Measurements from ENCODE around the gene KCTD2.

The KCTD2 gene

DNA sequence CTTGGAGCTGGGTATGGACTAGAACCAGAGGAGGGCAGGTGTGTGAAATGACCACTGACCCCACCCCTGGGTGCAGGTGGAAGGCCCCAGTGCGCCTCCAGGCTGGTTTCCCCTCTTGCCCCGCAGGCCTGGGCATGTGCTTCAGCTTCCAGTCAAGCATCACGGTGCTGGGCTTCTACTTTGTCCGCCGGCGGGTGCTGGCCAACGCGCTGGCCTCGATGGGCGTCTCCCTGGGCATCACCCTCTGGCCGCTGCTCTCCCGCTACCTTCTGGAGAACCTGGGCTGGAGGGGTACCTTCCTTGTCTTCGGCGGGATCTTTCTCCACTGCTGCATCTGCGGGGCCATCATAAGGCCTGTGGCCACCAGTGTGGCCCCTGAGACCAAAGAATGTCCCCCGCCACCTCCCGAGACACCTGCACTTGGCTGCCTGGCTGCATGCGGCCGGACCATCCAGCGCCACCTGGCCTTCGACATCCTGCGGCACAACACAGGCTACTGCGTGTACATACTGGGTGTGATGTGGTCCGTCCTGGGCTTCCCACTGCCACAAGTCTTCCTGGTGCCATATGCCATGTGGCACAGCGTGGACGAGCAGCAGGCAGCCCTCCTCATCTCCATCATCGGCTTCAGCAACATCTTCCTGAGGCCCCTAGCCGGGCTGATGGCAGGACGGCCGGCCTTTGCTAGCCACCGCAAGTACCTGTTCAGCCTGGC, 53.0 kb downstream of the KCTD2 start:
- DNase-seq: no peak

DNA sequence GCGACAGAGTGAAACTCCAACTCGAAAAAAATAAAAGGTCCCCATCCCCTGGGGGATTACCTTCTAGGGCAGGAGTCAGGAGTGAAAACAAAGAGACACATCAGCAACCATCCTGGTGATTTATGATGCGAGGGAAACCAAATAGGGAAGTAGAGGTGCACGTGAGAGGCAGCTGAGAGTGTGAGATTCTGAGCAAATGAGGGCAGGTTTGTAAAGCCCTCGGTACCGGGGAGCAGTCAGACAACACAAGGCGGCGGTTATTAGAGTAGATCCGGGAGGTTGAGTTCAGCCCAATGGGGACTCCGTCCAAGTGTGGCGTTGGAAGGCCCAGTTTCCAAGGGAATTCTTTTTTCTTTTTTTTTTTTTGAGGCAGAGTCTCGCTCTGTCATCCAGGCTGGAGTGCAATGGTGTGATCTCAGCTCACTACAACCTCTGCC, 55.4 kb downstream of the KCTD2 start:
- no peak for DNase-seq

DNA sequence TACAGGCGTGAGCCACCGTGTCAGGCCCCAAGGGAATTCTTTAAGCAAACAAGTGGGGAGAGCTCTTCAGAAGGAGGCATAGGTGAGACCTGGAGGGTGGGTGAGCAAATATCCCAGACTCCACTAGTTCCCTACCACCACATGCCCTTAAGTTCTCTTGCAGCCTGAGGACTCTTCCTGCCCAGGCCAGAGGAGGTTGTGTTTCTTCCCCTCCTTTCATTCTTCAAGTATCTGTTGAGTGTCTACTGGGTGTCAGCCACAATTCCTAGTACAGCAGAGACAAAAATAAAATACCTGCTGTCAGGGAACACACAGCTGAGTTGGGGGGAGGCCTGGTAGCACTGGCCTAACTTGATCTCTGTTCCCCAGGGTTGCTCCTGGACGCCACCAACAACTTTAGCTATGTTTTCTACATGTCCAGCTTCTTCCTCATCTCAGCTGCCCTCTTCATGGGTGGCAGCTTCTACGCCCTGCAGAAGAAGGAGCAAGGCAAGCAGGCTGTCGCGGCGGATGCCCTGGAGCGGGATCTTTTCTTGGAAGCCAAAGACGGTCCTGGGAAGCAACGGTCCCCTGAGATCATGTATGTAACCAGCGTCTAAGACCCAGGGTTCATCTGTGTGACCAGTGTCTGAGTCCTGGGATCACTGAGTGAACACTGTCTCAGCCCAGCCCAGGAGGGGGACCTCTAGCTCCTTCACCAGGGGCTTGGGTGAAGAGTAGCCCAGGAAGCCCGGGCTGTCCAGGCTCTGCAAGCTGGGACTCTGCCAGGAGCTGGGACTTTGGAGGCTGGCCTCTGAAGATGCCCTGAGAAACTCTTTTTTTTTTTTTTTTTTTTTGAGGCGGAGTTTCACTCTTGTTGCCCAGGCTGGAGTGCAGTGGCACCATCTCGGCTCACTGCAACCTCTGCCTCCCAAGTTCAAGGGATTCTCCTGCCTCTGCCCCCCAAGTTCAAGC, 56.9 kb downstream of the KCTD2 start:
- no peak for DNase-seq

DNA sequence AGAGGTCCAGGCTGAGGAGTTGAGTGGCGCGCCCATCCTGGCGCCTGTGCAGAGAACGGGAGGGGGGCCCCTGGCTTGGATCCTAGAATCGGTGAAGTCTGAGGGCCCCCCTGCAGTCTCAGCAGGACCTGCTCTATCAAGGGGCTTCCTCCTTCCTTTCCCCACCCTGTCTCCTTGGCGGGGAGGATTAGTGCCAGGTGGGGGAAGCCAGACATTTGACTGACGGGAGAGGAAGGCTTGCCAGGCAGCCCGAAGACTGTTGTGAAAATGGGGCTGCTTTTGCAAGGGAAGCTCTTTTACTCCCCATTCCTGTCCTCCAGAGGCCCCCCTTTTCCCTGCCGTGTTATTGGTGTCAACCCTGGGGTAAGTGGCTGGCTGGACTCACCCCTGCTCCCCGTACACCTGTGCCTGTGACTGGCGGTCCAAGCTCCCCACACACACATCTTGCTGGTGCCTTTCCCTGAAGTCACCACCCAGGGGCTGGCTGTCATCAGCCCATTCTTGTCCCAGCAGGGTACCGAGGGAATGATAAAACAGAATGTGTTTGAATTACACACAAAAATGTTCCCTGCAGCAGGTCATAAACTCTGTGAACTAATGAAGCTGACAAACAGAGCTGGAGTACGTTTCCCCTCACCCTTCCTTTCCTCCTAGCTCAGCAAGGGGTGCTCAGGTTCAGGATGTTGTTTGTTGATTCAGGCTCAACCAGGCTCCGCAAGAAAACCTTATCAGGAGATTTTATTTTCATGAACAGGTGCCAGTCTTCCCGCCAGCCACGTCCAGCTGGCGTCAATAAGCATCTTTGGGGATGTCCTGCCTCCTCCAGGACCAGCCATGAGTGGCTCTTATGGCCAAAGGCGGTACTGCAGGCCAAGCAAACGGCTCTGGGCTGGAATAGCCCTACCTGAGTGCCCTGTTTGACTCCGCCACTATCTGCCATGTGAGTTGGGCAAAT, 58.4 kb downstream of the KCTD2 start:
- peak in 3 of 14 donors; percentile 16 to 80 (median 26) for DNase-seq

DNA sequence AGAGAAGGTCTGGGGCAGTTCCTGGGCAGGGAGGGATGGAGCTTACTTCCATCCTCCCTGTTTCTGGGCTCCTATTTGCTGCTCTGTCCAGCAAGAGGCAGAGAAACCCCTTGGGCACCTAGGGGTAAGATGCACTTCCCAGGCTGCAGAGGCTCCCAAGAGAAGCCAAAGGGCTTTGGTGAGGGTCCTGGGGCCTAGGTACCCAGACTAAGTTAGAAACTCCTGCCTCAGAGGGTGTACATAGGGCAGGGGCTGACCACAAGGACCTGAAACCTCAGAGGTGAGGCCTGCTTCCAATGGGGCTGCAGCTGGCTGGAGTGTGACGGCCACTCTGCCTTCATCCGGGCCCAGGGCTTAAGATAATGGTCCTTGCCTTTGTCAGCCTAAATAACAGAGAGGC, 61.2 kb downstream of the KCTD2 start:
- DNase-seq: no peak

DNA sequence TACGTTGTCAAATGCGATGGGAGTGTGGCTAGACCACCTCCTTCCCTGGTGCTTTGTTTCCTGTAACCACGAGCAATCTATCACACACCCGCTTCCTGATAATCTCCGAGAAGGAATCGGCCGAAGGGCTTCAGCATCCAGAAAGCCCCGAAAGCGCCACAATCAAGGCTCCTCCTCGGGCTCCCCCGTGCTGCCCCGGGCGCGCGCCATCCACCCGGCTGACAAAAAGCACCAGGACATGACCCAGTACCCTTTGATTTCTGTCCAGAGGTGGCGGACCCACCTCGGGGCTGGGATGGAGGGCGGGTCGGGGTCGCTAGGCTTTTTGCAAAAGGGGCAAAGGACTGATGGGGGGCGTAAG, 62.0 kb downstream of the KCTD2 start:
- DNase-seq: no peak

DNA sequence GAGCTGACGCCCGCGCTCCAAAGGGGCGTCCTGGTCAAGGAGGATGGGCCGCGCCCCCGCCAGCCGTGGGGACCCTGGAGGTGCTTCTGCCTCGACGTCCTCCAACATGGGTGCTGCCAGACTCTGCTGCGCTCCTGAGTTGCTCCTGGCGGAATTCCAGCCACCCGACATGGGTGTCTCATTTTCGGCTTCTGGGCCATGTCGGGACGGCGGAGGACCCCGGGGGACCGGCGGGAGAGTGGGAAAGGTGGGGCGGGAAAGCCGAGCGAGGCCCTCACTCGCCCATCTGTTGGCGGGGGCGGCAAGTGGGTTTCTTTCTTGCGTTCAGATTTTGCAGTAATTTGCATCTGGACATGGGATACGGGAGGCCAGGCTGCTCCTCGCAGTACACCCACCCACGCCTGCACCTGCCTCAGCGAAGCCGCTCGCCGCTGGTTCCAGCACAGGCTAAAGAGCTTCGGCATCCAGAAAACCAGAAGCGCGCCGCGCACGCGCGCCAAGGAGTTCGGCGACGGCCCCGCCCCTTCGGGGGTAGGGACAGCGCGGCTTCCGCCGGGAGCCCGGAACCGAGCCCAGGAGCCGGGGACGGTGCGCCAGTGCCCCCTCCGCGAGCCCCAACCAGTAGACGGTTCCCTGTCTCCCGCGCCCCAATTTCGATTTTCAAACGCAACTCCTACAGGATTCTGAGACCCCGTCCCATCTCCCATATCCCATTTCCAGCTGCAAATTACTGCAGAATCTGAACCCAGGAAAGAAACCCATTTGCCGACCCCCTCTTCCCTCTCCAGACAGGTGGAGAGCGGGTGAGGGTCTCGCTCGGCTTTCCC, 62.6 kb downstream of the KCTD2 start, which contains the start of gene ARMC7:
Gene ARMC7, plus strand, starts transcription at position 563 of the 827 bp plus-strand sequence. CDS start 320 bp downstream, outside the sequence.
- peak in 12 of 14 donors; percentile 44 to 88 (median 76) for DNase-seq

DNA sequence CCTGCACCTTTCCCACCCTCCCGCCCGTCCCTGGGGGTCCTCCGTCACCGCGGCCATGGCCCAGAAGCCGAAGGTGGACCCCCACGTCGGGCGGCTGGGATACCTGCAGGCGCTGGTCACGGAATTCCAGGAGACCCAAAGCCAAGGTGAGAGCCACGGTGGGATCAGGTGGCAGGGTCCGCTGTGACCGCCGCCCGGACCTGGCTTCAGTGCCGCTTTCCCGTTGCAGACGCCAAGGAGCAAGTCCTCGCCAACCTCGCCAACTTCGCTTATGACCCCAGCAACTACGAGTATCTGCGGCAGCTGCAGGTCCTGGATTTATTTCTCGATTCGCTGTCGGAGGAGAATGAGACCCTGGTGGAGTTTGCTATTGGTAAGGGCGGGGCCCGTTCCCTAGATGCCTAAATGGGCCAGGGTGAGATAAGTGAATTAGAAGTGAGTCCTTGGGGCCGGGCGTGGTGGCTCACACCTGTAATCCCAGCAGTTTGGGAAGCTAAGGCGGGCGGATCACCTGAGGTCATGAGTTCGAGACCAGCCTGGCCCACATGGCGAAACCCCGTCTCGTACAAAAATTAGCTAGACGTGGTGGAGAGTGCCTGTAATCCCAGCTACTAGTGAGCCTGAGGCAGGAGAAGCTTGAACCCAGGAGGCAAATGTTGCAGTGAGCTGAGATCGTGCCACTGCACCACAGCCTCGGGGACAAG, 63.4 kb downstream of the KCTD2 start:
- DNase-seq: no peak

DNA sequence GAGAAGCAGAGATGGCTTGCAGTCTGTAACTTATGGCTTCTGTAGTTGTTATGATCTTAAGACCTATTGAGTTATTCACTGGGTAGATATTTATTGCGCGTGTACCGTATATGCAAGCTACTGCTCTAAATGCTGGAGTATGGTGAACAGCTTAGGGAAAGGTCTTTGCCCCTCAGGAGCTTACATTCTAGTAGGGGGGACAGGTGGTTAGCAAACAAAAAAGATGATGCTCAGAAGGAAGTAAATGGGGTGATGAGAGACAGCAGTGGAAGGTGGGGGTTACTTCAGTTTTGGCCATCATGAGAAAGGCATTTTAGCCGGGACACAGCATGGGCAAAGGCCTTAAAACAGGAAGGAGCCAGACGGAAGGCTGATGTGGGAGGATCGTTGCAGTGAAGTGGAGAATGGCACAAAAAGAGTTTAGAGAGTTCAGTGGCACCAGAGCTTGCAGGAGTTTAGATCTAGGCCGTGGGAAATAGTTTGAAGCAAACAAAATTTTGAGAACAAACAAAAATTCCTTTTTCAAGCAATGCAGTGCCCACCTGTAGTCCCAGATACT, 64.8 kb downstream of the KCTD2 start:
- no peak for DNase-seq

DNA sequence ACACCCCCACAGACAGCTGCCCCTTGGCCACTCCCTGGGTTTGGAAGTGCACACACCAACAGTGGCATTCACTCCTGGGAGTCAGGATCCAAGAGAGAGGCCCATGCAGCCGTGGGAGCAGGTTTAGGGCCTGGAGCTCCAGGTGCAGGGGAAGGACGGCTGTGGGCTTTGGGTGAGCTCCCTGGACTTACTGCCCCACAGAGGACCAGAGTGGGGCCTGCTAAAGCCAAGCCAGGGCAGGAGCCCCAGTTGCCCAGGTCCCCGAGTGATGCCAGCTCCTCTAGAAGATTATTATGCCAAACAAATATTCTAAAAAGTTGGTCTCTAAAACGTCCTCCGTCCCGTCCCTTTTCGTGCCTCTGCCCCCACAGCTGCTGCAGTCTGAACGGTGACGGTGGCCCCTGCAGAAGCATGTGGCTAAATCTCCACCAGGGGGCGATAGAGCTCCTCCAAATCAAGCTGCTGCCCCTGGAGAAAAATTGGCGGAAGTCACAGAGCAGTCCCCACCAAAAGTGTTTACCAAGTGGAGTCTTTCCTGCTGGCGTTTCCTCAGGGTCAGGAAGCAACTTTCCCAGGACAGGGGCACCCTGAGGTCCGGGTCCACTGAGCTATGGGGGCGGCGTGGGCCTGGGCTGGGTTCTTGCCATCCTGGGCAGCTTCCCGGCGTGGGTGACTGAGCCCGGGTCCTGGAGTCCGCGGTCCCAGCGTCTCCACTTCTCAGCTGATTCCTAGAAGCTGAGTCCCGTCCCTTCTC, 67.0 kb downstream of the KCTD2 start:
- DNase-seq: peak in 13 of 14 donors; percentile 67 to 89 (median 78)

DNA sequence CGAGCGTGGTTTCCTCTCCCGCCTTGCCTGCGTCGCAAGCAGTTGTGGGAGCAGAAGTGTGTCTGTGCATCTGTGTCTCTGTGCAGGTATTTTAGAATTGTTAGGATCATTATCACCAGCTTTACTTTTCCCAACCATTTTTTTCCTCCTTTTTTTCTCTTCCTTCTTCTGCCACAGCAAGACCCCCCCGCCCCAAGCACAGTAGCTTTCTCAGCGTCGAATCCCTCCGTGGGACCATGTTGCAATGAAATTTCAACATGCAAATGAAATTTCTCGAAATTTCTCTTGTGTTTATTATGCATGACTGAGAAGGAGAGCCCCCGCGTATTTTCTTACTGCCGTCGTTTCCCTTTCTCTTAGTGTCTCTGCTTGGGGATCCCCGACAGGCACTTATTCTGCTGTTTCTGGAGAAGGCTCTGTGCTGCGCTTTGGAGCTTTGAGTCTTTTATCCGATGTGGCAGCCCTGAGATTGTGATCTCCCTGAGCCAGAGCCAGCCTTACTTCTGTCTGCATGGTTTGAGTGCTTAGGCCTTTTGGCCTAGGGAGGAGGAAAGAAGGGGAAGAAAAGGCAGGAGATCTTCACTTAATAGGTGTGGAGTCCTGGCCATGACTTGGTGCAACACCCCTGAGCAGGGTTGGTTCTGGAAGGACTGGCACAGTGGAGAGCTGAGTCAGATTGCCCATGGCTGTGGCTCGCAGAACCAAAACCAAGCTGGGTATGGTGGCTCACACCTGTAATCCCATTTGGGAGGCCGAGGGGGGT, 67.7 kb downstream of the KCTD2 start:
- DNase-seq: no peak

Data from C1 segment of cervical spinal cord (tissue), 14 donors.